Measurements from ENCODE around the gene FAIM2. TPM values are rescaled to one million over a fixed set of nuclear protein-coding genes. Genes with fewer than 3 reads are reported as not detected.
"Not testable (repeated sequence)": the region's sequence is repeated elsewhere in the genome, so short reads cannot be mapped to it uniquely, and the experiment has no call there.

FAIM2 gene
- total RNA-seq, 2 experiments from 2014 or later = 0.22 to 0.56 TPM

DNA sequence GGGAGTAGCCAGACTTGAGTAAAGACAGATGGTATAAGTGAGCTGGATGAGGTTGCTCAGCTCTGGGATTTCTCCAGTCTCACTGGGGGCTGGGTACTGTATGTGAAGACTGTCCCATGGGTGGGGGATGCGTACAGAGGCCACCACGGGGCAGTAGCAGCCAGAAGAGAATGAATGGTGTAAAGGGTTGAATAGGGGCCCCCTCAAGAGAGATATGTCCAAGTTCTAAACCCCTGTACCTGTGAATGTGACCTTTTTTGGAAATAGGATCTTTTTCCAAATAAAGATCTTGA is 39.0 kb downstream of the FAIM2 start:
- TF ChIP-seq CTCF (IDR thresholded peaks at IDR 0.05) = no peak
- Mint-ChIP-seq H3K27me3 (peaks cover 2% of the 10 kb centered on the region), H3K36me3 (ENCODE audit: low read depth) (no peaks in the 10 kb centered on the region), H3K9me3 (no peaks in the 10 kb centered on the region), H3K27ac (no peak overlapping the region), H3K4me1 (ENCODE audit: low read depth) (no peaks in the 10 kb centered on the region), H3K4me3 (no peak overlapping the region)
- ChIA-PET POLR2A (interaction anchor here (1.0 kb wide), 1 partner anchor 116 kb away, joined by 3 read pairs; no protein-coding TSS in a partner anchor), CTCF (interaction anchor here (1.5 to 5.0 kb wide), 6 partner anchors 21 to 124 kb away, joined by 3 to 43 read pairs (median 7); partner anchors contain the start of genes BCDIN3D and TMBIM6)
- intact Hi-C loops (cut with micrococcal nuclease) = no loop called here
- ATAC-seq (no peak), DNase-seq (no peak)

DNA sequence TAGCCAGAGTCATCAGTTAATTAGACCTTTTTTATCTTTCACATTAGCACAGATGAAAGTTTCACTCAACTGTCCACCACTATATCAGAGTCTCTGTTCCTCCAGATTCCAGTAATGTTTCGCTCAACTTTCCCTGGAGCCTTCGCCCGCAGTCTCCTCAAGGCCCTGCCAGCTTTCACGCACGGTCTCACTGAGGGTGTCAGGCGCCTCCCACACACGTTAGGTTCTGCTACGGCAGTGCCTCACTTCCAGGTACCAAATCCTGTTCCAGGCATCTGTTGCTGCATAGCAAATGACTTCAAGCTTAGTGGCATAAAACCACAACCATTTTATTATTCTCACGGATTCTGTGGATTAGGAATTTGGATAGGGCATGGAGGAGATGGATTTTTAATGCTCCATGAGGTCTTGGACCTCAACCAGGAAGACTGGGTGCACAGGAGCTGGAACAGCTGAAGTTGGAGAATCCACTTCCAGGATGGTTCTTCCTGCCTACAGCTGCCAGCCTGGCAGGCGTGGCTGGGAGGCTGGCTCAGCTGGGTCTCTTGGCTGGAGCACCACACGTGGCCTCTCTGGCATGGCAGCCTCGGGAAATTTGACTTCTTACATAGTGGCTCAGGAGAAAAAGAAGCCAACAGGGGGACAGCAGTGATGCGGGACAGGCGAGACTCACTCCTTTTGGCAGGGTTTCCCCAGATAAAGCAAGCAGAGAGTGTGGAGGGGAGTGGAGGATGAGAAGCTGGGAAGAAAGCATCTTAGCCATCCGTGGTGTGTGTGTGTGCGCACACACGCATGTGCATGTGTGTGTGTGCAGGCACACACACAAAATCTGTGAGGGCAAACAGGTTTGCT is 39.5 kb downstream of the FAIM2 start:
- no peak for ATAC-seq
- POLR2A ChIA-PET = interaction anchor here (1.0 kb wide), 2 partner anchors 95 to 115 kb away, joined by 3 read pairs; no protein-coding TSS in a partner anchor

DNA sequence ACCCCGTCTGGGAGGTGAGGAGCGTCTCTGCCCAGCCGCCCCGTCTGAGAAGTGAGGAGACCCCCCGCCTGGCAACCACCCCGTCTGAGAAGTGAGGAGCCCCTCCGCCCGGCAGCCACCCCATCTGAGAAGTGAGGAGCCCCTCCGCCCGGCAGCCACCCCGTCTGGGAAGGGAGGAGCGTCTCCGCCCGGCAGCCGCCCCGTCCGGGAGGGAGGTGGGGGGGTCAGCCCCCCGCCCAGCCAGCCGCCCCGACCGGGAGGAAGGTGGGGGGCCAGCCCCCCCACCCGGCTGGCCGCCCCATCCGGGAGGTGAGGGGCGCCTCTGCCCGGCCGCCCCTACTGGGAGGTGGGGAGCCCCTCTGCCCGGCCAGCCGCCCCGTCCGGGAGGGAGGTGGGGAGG is 42.8 kb downstream of the FAIM2 start:
- H3K9me3 Mint-ChIP-seq; H3K27ac Mint-ChIP-seq; H3K4me1 Mint-ChIP-seq (ENCODE audit: low read depth); H3K4me3 Mint-ChIP-seq; ATAC-seq; H3K27me3 Mint-ChIP-seq; POLR2A ChIA-PET; intact Hi-C loops (cut with micrococcal nuclease); H3K36me3 Mint-ChIP-seq (ENCODE audit: low read depth); CTCF ChIA-PET; DNase-seq: not testable (repeated sequence)

More for the DNA sequence above, 39.5 kb downstream of the FAIM2 start:
- no peaks in the 10 kb centered on the region for H3K36me3 Mint-ChIP-seq (ENCODE audit: low read depth)
- CTCF ChIA-PET = interaction anchor here (0.9 to 4.3 kb wide), 8 partner anchors 9 to 123 kb away, joined by 3 to 19 read pairs (median 5); partner anchors contain the start of genes BCDIN3D and TMBIM6
- H3K9me3 Mint-ChIP-seq = no peaks in the 10 kb centered on the region
- no peak for DNase-seq
- no peak overlapping the region for H3K27ac Mint-ChIP-seq
- peaks cover 3% of the 10 kb centered on the region for H3K27me3 Mint-ChIP-seq
- no peak for TF ChIP-seq CTCF (IDR thresholded peaks at IDR 0.05)
- intact Hi-C loops (cut with micrococcal nuclease) = no loop called here
- H3K4me3 Mint-ChIP-seq = no peak overlapping the region
- no peaks in the 10 kb centered on the region for H3K4me1 Mint-ChIP-seq (ENCODE audit: low read depth)

- ChIA-PET POLR2A (interaction anchor here (0.7 kb wide), 1 partner anchor 67 kb away, joined by 3 read pairs; no protein-coding TSS in a partner anchor), CTCF (interaction anchor here (1.3 to 2.4 kb wide), 2 partner anchors 11 to 111 kb away, joined by 4 to 9 read pairs; no protein-coding TSS in a partner anchor)
- intact Hi-C loops (cut with micrococcal nuclease); H3K27me3 Mint-ChIP-seq; H3K4me3 Mint-ChIP-seq; H3K4me1 Mint-ChIP-seq (ENCODE audit: low read depth); H3K27ac Mint-ChIP-seq; ATAC-seq; H3K9me3 Mint-ChIP-seq; H3K36me3 Mint-ChIP-seq (ENCODE audit: low read depth); DNase-seq: not testable (repeated sequence)
Observed at GRCh38 chr12:49855890-49856289, 47.8 kb downstream of the FAIM2 start.

DNA sequence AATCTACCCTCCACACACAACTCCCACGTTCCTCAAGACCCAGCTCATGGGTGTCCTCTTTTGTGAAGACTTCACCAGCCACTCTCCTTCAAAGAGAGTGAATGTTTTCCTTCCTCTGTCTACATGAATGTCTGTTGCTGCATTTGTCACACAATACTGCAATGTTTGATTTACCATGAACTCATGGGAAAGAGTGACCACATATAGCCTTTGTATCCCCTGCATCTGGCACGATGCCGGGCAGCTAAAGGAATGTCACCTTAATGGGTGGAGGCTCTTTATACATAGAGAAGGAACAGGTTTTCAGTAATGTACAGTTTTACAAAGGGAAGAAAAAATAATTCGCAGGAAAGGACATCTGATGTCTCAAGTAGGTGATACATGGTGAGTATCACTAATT is 48.7 kb downstream of the FAIM2 start:
- DNase-seq (no peak), ATAC-seq (no peak)
- POLR2A ChIA-PET = interaction anchor here (0.7 to 1.2 kb wide), 2 partner anchors 12 to 68 kb away, joined by 3 to 4 read pairs; partner anchors contain the start of gene BCDIN3D
- peaks cover 3% of the 10 kb centered on the region for H3K27me3 Mint-ChIP-seq
- no peaks in the 10 kb centered on the region for H3K36me3 Mint-ChIP-seq (ENCODE audit: low read depth)
- TF ChIP-seq CTCF (IDR thresholded peaks at IDR 0.05) = no peak
- H3K4me3 Mint-ChIP-seq = no peak overlapping the region
- intact Hi-C loops (cut with micrococcal nuclease) = no loop called here
- CTCF ChIA-PET = interaction anchor here (0.8 to 1.3 kb wide), 3 partner anchors 12 to 112 kb away, joined by 3 to 4 read pairs (median 3); no protein-coding TSS in a partner anchor
- no peaks in the 10 kb centered on the region for H3K9me3 Mint-ChIP-seq
- no peaks in the 10 kb centered on the region for H3K4me1 Mint-ChIP-seq (ENCODE audit: low read depth)
- no peak overlapping the region for H3K27ac Mint-ChIP-seq

DNA sequence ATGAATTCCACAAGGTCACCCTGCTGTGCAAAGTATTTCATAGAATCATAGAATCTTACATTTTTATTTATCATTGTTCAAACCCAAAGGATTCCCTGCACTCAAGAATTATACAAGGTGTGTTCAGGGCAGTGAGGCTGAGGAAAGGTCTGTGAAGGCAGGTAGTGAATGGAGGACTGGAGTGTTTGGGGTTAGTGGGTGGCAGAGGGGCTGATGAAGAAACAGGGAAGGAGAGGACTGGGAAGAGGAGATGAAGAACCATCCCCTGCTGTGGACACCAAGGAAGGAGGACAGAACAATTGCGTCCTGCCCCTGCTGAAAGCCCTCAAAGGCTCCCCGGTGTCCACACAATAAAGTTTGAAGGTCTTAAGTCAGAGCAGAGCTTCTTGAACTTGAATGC is 50.0 kb downstream of the FAIM2 start:
- no peak for TF ChIP-seq CTCF (IDR thresholded peaks at IDR 0.05)
- Mint-ChIP-seq H3K4me3 (no peak overlapping the region), H3K27ac (no peak overlapping the region), H3K27me3 (no peaks in the 10 kb centered on the region), H3K36me3 (ENCODE audit: low read depth) (no peaks in the 10 kb centered on the region), H3K4me1 (ENCODE audit: low read depth) (no peaks in the 10 kb centered on the region), H3K9me3 (no peaks in the 10 kb centered on the region)
- DNase-seq (no peak), ATAC-seq (no peak)
- POLR2A ChIA-PET = no interaction called here
- intact Hi-C loops (cut with micrococcal nuclease) = no loop called here
- CTCF ChIA-PET = no interaction called here

Data from activated CD8-positive, alpha-beta T cell treated with anti-CD3 and anti-CD28 coated beads for 36 hours (primary cell).